B cell (primary cell): Measurements from ENCODE around the gene SOD3.

ENCODE experiments used
- CTCF ChIP-seq: fragments of 200-600 bp; IDR thresholded peaks from one replicate; pipeline ENCODE4 v1.8.0; 2022; ENCODE audit warnings: antibody characterized with exemption, mild to moderate bottlenecking
- EZH2 ChIP-seq: IDR thresholded peaks from 2 replicates; pipeline ENCODE4 v1.6.1; 2012; ENCODE audit warnings: borderline replicate concordance, low read depth, mild to moderate bottlenecking, moderate library complexity, low read length; ENCODE audit not compliant: insufficient read depth, poor library complexity, severe bottlenecking

- TF ChIP-seq EZH2 (no peak), CTCF (no peak)
These were observed 15.7 kb downstream of the SOD3 start for GRCh38 chr4:24810871-24811631.
